DMS153 treated with DMSO at 0.1 percent for 48 hours (cell line): ENCODE results near the gene DDO.
A peak's percentile ranks its signal among the peaks of the same experiment; 100 is the strongest.
"Not testable (repeated sequence)": the region's sequence is repeated elsewhere in the genome, so short reads cannot be mapped to it uniquely, and the experiment has no call there.

ENCODE experiments used
- DNase-seq: peaks from one replicate; lab custom pipeline; 2025; ENCODE audit not compliant: unreplicated experiment; lab: John Stamatoyannopoulos, UW

The DDO gene

DNA sequence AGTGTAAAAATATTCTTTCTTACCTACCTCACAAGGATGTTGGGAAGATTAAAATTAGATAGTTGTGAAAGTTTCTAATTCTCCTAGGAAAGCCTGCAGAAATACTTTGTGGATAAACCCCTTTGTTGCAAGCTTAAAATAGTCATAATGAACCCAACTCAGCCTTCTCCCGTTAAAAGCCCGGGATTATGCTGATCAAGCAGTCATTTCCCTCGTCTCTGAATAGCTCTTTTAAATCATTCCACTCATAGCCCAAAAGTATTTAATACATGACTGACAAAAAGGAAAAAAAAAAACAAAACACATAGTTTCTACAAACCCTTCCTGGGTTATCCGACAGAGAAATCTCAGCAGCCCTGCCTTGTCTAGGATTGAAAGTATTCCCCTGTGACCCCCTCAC, 46.3 kb downstream of the DDO start:
- DNase-seq = no peak

DNA sequence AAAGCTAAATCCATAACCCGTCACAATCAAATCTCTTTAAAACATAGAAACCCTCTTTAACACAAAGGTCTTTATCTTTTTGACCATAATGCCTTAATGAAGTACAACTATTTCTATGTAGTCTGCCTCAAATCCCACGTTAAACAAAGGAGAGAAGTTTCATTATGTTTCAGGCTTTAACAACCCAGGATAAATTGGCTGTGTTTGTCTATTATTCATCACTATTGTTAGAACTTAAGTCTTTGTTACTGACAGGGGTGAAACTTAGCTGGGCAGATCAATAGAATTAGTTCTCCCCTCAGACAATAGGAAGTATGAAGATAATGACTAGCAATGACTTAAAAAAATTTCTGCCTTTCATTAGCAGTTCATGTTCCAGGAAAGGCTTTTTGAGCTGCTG, 47.1 kb downstream of the DDO start:
- DNase-seq = no peak

DNA sequence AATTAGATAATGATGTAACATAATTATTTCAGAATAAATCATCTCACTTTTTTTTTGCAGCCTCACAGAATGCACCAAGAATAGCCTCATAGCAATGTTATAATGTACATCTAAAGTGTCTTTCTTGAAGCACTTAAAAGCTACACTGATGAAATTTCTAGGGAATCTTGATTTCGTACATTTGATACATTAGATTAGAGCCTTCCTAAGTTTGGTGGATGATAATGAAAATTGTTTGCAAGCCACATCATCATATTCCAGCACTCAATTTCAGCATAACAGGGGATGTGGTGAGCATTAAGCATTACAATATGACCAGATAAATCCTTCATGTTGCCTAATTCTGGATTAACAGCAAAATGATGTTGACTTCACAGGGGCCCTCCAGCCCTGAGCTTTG, 47.5 kb downstream of the DDO start:
- DNase-seq = no peak

DNA sequence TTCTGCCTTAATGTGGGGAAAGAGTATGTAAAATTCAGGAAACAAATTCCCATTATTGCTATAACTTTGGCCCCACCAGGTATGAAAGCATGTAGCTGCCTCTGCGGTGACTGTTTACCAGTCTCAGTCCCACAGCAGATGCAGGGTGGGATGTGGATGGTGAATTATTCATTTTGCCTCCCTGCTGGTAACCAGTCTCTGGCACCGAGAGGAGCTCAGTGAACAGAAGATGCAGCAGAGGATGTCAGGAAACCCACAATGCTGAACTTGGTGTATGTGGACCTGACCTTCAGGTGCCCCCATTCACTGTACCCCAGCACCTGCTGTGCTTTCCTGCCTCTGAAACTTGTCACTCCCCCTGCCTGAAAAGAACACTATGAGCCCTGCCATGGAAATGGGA, 48.4 kb downstream of the DDO start:
- DNase-seq = no peak

DNA sequence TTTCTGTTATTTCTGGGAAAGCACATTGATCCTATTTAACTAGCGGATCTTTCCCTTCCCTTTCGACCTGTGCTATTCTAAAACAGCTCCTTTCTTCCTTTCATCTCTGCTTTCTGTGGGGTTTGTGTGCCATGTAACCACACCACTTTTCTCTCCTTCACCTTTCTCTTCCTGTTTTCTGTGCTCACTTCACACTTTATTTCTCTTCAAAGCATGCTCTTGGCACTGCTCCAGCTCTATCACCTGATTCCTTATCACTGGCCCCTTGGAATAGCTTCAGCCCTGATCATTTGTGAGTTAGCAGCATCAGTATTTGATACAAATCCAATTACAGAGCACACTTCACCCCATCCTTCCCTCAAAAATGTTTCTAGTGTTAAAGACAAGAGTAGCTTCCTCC, 49.1 kb downstream of the DDO start:
- DNase-seq = no peak

DNA sequence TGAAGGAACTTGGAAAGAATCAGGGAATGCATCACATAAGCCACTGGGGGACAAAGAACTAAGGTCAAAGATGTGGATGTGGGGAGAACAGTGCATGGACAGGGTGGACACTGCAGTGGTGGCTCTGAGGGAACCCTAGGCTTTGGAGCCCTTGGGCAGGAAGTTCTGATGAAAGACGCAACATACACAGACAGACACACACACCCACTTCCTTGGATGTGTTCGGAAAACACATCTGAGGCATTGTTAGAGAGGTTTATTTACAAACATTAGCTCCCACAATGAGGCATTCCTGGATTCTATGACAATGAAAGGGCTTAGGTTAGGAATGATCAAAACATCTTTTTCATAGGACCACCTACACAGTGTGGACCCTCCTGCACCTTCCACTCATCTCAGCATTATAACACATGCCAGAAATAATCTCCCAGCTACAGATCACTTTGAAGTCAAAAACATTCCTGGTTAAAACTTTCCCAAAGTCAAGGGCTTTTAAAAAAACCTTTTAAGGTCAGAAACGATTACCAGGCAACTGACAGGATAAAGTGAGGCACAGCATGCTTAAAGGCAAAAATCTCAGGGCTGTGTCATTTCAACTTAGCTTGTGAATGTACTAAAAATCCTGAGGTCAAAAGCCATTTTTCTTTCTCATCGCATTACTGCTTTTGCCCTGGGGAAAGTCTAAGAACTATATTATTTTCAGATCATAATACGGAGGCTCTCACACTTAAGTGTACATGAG, 50.8 kb downstream of the DDO start:
- no peak for DNase-seq

DNA sequence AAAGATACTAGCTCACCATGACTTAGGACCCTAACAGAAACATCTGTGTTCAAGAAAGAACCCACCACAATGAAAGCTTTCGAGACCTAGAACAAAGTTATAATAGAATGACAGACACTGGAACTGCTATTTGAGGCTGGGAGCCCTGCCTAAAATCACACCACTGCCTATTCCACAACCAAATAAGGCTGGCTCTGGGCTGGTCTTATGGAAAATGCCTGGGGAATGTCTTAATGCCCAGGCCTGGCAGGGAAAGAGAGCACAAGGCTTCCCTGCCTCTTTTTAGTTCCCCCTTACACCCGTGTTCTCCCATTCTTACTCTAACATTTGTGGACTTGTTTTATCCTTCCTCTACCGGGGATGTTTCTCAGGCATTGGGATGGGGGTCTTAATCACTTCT, 51.6 kb downstream of the DDO start:
- no peak for DNase-seq

DNA sequence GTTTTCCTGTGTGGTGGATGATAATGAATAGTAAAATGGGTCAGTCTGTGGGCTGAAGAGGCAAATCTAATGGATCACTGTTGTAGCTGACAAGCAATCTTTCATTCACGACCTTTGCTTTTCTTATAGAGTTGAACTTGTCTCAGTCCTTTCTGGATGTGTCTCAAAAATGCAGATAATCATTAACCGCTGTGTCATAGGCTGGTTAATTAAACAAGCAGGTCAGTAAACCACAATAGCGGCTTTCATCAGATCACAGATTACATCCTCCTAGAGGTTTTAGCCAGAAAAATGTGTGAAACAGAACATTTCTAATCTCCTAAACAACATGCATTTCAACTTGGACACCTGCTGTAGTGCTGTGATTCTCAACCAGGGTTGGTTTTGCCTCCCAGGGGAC, 54.7 kb downstream of the DDO start:
- DNase-seq = no peak

DNA sequence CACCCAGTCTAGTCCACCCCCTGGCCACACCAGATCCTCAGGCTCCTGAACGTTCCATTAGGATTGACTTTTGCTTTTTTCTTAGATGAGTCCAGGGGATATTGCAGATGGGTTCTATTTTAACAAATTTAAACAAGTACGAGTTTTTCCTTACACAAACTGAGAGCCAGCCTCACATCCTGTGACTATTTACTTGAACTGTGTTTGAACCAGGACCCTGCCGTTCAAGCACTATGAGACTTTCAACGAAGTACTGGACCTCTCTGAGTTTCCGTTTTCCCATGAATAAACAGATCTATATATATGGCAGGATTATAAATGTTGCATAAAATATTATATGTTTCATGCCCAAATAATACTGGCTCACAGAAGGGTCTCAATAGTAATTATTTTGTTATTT, 55.8 kb downstream of the DDO start:
- DNase-seq = no peak

DNA sequence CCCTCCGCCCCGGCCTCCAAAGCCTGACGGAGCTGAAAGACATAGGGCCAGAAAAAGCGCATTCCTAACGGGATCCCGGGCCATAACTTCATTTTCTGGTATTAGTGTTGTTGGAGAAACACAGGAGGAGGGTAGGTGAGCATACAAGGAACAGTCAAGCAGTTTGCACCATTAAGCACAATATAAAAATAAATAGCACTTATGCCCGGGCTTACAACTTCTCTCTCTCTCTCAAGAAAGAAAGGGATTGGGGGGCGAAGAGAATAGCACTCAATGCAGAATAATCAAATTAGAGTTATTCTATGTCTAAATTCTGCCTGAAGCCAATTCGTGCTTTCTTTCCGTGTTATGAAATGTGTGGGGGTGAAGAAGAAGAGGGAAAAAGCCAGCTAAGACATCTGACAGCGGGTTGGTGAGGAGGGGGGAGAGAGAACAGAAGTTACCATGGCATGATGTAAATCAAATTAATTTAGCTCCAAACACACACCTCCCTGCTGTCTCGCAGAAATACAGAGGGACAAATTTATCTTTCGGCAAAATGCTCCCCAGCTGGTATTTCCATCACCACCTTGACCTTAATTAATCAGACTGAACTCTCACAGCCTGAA, 56.7 kb downstream of the DDO start:
- no peak for DNase-seq

DNA sequence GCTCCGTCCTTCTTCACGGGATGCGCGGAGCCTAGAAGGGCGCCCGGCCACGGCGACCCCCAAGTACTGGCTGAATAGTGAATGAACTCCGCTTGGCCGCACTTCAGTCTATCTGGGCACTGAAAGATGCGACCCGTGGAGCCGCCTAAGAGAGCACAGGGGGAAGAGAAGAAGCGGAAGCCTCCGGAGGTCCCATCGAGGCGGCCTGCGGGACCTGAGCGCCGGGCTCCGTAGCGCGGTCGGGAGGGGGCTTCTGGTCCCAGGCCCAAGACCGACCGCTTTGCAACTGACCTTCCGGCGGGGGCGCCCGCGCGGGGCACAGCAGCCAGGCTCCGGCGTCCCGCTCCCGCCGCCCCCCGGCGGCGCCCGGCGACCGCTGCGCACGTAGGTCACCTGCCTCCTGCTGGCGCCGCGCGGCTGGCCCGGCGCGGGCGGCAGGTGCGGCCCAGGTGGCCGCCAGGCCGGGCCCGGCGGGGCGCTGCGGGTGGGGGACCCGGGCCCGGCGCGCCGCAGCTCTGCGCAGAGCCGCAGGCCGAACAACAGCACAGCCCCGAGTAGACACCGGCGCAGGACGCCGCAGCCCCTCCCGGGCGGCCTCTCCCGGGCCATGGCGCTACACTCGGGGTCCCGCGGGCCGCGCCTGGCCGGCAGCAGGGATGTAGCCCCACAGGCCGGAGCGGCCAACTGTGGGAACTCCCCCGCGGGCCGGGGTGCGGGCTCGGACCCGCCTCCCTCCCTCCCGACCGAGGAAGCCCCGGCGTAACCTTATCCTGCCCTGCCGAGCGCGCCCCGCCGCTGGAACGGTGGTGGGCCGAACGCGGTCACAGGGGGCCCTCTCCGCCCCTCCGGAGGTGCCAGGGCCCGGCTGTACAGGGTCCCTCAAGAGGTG, 57.5 kb downstream of the DDO start, which contains the start of gene METTL24:
TSS of gene METTL24 (minus strand) at position 686 of the 889 bp plus-strand sequence. CDS start at position 609, 77 bp downstream.
- peak; percentile 36 for DNase-seq

DNA sequence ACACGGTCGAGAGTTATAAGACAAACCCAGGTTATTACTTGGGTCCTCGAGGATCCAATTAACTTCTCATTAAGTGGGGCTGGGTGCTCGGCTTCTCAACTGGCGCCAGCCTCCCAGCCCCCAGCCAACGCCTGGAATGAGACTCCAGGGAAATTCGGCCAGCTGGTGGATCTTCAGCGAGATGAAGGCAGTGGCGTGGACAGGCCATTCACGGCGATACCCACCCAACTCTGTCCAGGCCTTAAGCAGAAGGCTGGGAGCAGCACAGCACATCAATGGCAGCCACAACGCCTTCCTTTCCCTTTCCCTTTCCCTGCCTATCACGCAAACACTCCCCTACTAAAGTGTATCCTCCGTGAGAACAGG, 58.1 kb downstream of the DDO start:
- no peak for DNase-seq

DNA sequence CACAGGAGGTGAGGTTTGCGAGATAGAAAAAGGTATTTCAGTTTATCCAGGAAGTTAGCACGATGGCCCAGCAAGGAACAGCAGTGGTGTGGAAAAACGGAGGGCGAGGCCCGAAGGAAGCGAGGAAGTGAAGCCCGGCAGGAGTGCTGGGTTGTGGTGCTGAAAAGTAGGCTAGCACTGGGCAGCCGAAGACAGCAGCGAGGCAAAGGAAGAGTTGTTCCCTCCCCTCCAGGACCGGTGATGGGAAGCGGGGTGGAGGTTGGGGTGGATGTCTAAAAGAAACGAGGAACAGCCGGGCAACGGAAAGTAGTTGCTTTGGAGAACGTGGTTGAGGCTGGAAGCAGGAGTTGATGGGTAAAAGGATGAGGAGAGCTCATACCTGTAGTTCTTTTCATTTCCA, 58.6 kb downstream of the DDO start:
- no peak for DNase-seq

DNA sequence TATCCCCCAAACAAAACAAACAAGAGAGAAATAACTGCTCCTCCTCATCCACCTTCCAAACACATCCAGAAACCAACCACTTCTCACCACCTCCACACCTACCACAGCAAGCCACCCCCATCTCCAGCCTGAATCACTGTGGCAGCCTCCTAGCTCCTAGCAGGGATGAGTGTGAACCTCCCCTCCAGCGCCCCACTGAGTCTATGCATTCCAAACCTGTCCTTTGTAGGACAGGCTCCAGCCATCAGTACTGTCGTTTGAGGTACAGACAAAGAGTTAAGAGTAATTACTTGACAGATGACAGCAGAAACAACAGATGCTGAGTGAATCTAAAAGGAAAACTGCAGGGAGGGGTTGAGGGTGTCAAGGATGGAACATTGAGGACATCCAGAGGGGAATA, 59.6 kb downstream of the DDO start:
- no peak for DNase-seq

DNA sequence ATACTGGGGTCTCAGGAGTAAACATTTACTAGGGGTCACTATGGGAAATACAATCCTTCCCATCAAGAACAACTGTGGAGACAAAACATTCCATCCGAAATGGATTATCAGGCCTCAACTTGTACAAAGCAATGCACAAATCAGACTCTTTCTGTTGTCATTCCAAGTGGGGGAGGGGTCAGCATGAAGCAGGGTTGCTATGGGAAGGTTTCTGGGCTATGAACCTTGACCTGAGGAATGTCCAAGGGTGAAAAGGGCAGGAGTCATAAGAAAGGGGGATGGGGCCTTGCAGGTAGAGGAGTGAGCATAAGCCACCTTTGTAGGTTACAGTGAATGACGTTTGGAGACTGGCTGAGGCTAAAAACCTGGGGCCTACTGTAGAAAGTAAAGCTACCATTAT, 60.4 kb downstream of the DDO start:
- DNase-seq = no peak

DNA sequence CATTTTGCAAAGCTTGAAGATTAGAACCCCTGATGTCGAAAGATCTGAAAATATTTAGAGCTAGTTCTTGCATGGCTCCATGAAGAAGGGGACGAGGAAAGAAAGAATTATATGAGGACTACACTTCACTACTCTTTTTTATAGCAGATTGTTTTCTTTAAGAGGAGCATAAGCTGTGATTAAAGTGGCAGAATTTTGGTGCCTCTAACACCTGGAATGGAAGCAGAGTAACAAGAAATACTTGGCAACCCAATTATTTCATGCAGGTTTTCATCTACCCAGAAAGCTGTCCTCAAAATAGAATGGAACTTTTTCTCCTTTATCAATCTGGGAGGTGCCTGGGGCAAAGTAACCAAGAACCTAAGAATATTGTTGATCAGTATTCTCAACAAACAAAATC, 61.2 kb downstream of the DDO start:
- no peak for DNase-seq

DNA sequence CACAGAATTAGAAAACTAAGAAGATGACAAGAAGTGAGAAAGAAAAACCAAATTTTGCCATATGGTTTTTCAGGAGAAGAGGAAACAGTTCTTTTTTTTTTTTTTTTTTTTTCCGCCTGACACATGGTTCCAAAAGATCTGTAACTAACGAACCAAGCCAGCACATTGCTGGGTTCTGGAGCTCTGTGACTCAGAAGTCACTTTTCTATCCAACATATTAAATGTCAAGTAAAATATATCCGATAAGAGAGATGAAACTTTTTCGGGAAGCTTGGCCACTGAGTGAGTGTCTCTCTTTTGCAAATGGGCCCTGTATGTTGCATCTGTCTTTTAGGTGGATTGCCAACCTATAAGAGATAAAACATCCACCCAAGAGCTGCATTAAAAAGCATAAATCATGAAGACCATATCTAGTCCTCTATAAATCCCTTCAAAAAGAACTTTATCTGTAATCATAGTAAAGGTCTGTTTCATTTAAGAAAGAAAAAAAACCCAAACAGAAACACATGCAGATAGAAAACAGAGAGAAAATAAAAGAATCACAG, 61.8 kb downstream of the DDO start:
- no peak for DNase-seq

DNA sequence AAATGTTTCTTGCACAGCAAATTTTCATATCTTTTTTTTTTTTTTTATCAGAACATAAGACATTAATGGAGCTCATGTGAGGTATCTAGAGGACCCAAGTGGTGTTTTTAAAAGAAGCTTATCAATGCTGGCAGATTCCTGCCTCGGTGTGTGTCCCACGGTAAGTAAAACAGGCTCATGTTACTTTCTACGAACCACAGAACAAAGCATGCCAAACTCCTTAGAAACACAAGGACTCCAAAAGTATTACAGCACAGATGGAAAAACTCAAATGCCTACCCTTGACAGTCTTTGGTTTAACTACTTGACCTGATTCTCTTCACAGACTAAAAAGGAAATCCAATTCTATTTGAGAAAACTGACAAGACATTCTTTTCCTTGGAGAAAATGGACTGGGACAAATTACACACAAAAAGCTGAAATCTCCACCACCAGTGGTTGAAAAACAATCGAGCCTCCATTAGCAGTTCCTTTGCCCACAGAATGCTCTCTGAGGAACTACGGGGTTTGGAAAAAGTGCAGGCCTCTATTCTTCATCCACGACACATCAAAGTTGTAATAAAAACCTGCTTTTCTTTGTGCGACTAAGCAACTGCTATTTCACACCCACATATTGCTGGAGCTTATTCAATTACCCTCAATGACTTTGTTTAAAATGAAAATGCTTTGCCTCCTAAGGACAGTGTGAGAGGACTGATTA, 62.7 kb downstream of the DDO start:
- no peak for DNase-seq

DNA sequence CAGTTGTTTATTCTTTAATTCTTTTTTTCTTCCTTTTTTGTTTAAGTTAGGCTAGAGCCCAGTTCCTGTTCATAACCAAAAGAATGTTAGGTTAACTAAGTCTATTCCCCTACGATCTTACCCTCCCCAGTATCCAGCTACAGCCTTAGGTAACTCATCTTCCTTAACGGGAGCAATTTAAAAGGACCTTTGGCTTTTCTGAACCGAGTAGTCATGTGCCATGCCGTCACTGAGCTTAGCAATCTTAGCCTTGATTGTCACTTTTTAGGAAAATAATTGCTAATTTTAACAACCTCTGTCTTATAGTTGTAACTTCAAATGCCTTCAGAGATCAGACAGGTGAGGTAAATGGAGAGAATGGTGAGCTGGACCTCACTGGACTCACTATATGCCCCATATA, 63.4 kb downstream of the DDO start:
- DNase-seq = no peak

DNA sequence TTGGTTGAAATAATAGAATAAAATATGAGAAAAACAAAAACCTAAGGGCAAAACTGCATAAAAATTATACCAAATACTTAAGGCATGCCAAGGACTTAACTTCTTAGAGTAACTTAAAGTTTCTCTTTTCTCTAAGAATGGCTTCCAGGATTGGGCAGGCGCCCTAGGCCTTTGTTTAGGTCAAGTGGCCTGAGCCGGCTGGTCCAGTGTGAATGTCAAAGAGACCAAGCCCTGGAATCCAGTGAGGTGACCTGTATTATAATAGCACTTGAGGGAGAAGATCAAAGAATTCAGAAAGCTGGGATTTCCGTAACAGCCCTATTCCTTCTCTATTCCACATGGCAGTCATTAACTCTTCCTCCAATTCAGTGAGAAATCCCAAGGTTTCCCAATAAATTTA, 63.8 kb downstream of the DDO start:
- no peak for DNase-seq

DNA sequence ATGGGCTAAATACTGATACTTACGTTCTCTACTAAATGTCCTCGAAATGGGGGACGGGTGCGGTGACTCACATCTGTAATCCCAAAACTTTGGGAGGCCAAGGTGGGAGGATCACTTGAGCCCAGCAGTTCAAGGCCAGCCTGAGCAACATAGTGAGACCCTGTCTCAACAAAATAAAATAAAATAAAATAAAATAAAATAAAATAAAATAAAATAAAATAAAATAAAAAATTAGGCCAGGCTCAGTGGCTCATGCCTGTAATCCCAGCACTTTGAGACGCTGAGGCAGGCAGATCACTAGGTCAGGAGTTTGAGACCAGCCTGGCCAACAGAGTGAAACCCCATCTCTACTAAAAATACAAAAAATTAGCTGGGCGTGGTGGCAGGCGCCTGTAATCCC, 64.8 kb downstream of the DDO start:
- not testable (repeated sequence) for DNase-seq
